Mononuclear cell (primary cell): ENCODE measurements around the gene ZWILCH. TPM values are rescaled to one million over a fixed set of nuclear protein-coding genes. Genes with fewer than 3 reads are reported as not detected.
A peak's percentile ranks its signal among the peaks of the same experiment; 100 is the strongest.
"Not testable (repeated sequence)": the region's sequence is repeated elsewhere in the genome, so short reads cannot be mapped to it uniquely, and the experiment has no call there.

ENCODE experiments used
- H3K27me3 ChIP-seq: 2 replicates; pipeline ENCODE4 v1.6.0; 2011; ENCODE audit warnings: low read length, control low read depth; ENCODE audit not compliant: insufficient read depth
- H3K4me1 ChIP-seq: 2 replicates; pipeline ENCODE4 v1.5.1; 2011; ENCODE audit warnings: mild to moderate bottlenecking, low read length, control low read depth; ENCODE audit not compliant: insufficient read depth
- H3K4me3 ChIP-seq: 2 replicates; pipeline ENCODE4 v1.5.1; 2011; ENCODE audit warnings: mild to moderate bottlenecking, low read length, moderate library complexity
- H3K9me3 ChIP-seq: 2 replicates; pipeline ENCODE4 v1.5.1; 2011; ENCODE audit warnings: low read depth, mild to moderate bottlenecking, control low read depth, low read length
- total RNA-seq: library from RNA; depleted of rRNA; stranded (reverse); fragments of >200 nt; gene quantifications from one replicate; pipeline ENCODE4 v1.2.3, GENCODE V29; 2012

The ZWILCH gene
- total RNA-seq, 1 donor = 10.2 TPM

- Histone ChIP-seq H3K27me3 (no peaks in the 10 kb centered on the region), H3K4me3 (no peak overlapping the region), H3K4me1 (peaks cover 11% of the 10 kb centered on the region)
Measured at GRCh38 chr15:66480267-66480666, 24.9 kb upstream of the ZWILCH start.

GRCh38 chr15:66481107-66481856 is 23.8 kb upstream of the ZWILCH start:
- Histone ChIP-seq H3K27me3 (no peaks in the 10 kb centered on the region), H3K4me1 (peaks cover 11% of the 10 kb centered on the region), H3K9me3 (no peaks in the 10 kb centered on the region), H3K4me3 (no peak overlapping the region)

More at GRCh38 chr15:66480267-66480666, 24.9 kb upstream of the ZWILCH start:
- no peaks in the 10 kb centered on the region for H3K9me3 ChIP-seq

- Histone ChIP-seq H3K27me3 (no peaks in the 10 kb centered on the region), H3K4me3 (no peak overlapping the region), H3K9me3 (no peaks in the 10 kb centered on the region), H3K4me1 (peaks cover 11% of the 10 kb centered on the region)
Measured at GRCh38 chr15:66482539-66482938, 22.6 kb upstream of the ZWILCH start.

GRCh38 chr15:66483131-66483566 is 22.0 kb upstream of the ZWILCH start:
- Histone ChIP-seq H3K9me3 (no peaks in the 10 kb centered on the region), H3K4me3 (no peak overlapping the region), H3K4me1 (peaks cover 11% of the 10 kb centered on the region), H3K27me3 (no peaks in the 10 kb centered on the region)

GRCh38 chr15:66484539-66485112 is 20.5 kb upstream of the ZWILCH start:
- no peaks in the 10 kb centered on the region for H3K27me3 ChIP-seq
- H3K4me1 ChIP-seq = peaks cover 11% of the 10 kb centered on the region
- H3K9me3 ChIP-seq = no peaks in the 10 kb centered on the region
- H3K4me3 ChIP-seq = no peak overlapping the region

- H3K27me3 ChIP-seq = no peaks in the 10 kb centered on the region
- H3K9me3 ChIP-seq = no peaks in the 10 kb centered on the region
- peaks cover 11% of the 10 kb centered on the region for H3K4me1 ChIP-seq
- H3K4me3 ChIP-seq = no peak overlapping the region
Measured at GRCh38 chr15:66486887-66487286, 18.2 kb upstream of the ZWILCH start.

GRCh38 chr15:66488525-66488924 is 16.6 kb upstream of the ZWILCH start:
- H3K4me1 ChIP-seq = peaks cover 4% of the 10 kb centered on the region
- H3K4me3 ChIP-seq = no peak overlapping the region
- no peaks in the 10 kb centered on the region for H3K27me3 ChIP-seq
- no peaks in the 10 kb centered on the region for H3K9me3 ChIP-seq

- H3K4me1 ChIP-seq = peaks cover 12% of the 10 kb centered on the region
- no peaks in the 10 kb centered on the region for H3K27me3 ChIP-seq
- no peak overlapping the region for H3K4me3 ChIP-seq
- H3K9me3 ChIP-seq = no peaks in the 10 kb centered on the region
Measured at GRCh38 chr15:66489179-66489791, 15.8 kb upstream of the ZWILCH start.

- H3K4me1 ChIP-seq = peaks cover 38% of the 10 kb centered on the region
- no peaks in the 10 kb centered on the region for H3K9me3 ChIP-seq
- H3K27me3 ChIP-seq = no peaks in the 10 kb centered on the region
- no peak overlapping the region for H3K4me3 ChIP-seq
Measured at GRCh38 chr15:66491846-66492245, 13.3 kb upstream of the ZWILCH start.

- peaks cover 52% of the 10 kb centered on the region for H3K4me1 ChIP-seq
- H3K9me3 ChIP-seq = no peaks in the 10 kb centered on the region
- no peak overlapping the region for H3K4me3 ChIP-seq
- no peaks in the 10 kb centered on the region for H3K27me3 ChIP-seq
Measured at GRCh38 chr15:66494262-66494661, 10.9 kb upstream of the ZWILCH start.

GRCh38 chr15:66496951-66497501 is 8.1 kb upstream of the ZWILCH start:
- Histone ChIP-seq H3K9me3 (no peaks in the 10 kb centered on the region), H3K4me1 (peaks cover 52% of the 10 kb centered on the region), H3K27me3 (no peaks in the 10 kb centered on the region), H3K4me3 (peak overlapping the region; percentile 69)

- H3K27me3 ChIP-seq = no peaks in the 10 kb centered on the region
- H3K9me3 ChIP-seq = no peaks in the 10 kb centered on the region
- H3K4me1 ChIP-seq = peaks cover 56% of the 10 kb centered on the region
- H3K4me3 ChIP-seq = peak within 1 kb of the TSS; percentile 69
Measured at GRCh38 chr15:66497502-66498455, 7.3 kb upstream of the ZWILCH start, which contains the start of gene SNAPC5. Gene SNAPC5 (minus strand): TSS chr15:66497762. CDS start chr15:66497731, 31 bp downstream.

- H3K27me3 ChIP-seq = no peaks in the 10 kb centered on the region
- no peaks in the 10 kb centered on the region for H3K9me3 ChIP-seq
- no peak overlapping the region for H3K4me3 ChIP-seq
- H3K4me1 ChIP-seq = peaks cover 60% of the 10 kb centered on the region
Measured at GRCh38 chr15:66498501-66499386, 6.4 kb upstream of the ZWILCH start.

- peaks cover 46% of the 10 kb centered on the region for H3K4me1 ChIP-seq
- H3K27me3 ChIP-seq, H3K9me3 ChIP-seq, H3K4me3 ChIP-seq: not testable (repeated sequence)
Measured at GRCh38 chr15:66500346-66500745, 4.8 kb upstream of the ZWILCH start.
